HL-60 (cell line): ENCODE data around the gene CHADL.

ENCODE experiments used
- DNase-seq, 2 experiments: peaks; one replicate each; pipeline ENCODE4 v3.0.0-alpha.2; 2010 to 2020; ENCODE audit warnings: low read depth in 1 of 2, low spot score in 1 of 2
- H3K27ac ChIP-seq: fragments of 250-450 bp; sonication (Bioruptor Pico); replicated peaks from 2 replicates; pipeline ENCODE4 v1.5.1; 2020; ENCODE audit warnings: mild to moderate bottlenecking, moderate library complexity
- H3K27me3 ChIP-seq: fragments of 250-450 bp; sonication (Bioruptor Pico); 2 replicates; pipeline ENCODE4 v1.5.1; 2021; ENCODE audit warnings: mild to moderate bottlenecking, moderate library complexity; ENCODE audit not compliant: insufficient read depth, poor library complexity, severe bottlenecking
- H3K4me3 ChIP-seq: replicated peaks from 2 replicates; pipeline ENCODE4 v1.5.1; 2011; ENCODE audit warnings: mild to moderate bottlenecking, control low read depth, low read length; ENCODE audit not compliant: insufficient read depth
- CTCF ChIP-seq: IDR thresholded peaks from one replicate; pipeline ENCODE4 v1.5.1; 2011; ENCODE audit warnings: low read length, control low read depth, inconsistent platforms; ENCODE audit not compliant: insufficient read depth
- GABPA ChIP-seq: IDR thresholded peaks from 2 replicates; pipeline ENCODE4 v1.6.1; 2012; ENCODE audit warnings: low read depth
- POLR2AphosphoS5 ChIP-seq: IDR thresholded peaks from 2 replicates; pipeline ENCODE4 v1.6.1; 2012; ENCODE audit warnings: low read depth
- SPI1 ChIP-seq: IDR thresholded peaks from 2 replicates; pipeline ENCODE4 v1.6.1; 2012; ENCODE audit warnings: low read depth, mild to moderate bottlenecking, borderline replicate concordance
- TF ChIP-seq, protein P1 (sequence below): IDR thresholded peaks from 2 replicates; pipeline ENCODE4 v1.6.1; 2012; ENCODE audit warnings: low read depth; ENCODE audit not compliant: insufficient replicate concordance

The CHADL gene

GRCh38 chr22:41184679-41185078, 56.1 kb downstream of the CHADL start:
- no peak overlapping the region for H3K27ac ChIP-seq
- H3K27me3 ChIP-seq = no peaks in the 10 kb centered on the region
- TF ChIP-seq CTCF (no peak), POLR2AphosphoS5 (no peak), SPI1 (no peak), GABPA (no peak)
- TF ChIP-seq, protein P1, sequence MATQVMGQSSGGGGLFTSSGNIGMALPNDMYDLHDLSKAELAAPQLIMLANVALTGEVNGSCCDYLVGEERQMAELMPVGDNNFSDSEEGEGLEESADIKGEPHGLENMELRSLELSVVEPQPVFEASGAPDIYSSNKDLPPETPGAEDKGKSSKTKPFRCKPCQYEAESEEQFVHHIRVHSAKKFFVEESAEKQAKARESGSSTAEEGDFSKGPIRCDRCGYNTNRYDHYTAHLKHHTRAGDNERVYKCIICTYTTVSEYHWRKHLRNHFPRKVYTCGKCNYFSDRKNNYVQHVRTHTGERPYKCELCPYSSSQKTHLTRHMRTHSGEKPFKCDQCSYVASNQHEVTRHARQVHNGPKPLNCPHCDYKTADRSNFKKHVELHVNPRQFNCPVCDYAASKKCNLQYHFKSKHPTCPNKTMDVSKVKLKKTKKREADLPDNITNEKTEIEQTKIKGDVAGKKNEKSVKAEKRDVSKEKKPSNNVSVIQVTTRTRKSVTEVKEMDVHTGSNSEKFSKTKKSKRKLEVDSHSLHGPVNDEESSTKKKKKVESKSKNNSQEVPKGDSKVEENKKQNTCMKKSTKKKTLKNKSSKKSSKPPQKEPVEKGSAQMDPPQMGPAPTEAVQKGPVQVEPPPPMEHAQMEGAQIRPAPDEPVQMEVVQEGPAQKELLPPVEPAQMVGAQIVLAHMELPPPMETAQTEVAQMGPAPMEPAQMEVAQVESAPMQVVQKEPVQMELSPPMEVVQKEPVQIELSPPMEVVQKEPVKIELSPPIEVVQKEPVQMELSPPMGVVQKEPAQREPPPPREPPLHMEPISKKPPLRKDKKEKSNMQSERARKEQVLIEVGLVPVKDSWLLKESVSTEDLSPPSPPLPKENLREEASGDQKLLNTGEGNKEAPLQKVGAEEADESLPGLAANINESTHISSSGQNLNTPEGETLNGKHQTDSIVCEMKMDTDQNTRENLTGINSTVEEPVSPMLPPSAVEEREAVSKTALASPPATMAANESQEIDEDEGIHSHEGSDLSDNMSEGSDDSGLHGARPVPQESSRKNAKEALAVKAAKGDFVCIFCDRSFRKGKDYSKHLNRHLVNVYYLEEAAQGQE = no peak
- DNase-seq = no peak
- H3K4me3 ChIP-seq = no peak overlapping the region

DNA sequence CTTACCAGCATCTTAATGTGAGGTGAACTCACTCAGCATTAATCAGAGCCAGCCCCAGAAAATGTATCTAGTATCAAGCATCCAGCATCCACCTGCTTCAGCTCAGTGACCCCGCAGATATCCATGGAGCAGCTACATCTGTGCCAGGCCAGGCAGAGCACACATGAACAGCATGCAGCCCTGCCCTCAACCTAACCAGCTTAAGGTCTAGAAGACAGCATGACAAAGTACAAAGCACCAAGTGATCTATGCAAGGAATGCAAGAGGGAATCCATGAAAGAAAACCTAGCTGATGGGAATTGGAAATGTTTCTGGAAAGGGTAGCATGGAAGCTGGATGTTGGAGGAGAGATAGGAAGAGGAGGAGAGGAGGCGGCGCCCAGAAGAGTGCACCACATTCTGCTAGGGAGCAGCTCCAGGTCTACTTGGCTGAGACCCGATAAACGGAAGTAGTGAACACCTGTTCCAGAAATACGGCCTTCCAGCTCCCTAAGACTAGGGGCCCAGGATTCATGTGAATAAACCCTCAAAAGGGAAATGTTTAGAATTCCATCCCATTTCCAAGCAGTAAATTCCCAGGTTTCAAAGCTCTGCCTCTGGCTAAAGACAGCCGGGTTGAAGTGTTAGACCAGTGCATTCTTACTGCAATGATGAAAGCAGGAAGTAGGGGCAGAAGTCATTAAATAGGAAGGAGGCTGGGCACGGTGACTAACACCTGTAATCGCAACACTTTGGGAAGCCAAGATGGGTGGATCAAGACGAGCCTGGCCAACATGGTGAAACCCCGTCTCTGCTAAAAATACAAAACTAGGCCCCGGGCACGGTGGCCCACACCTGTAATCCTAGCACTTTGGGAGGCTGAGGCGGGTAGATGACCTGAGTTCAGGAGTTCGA, 59.1 kb downstream of the CHADL start:
- H3K4me3 ChIP-seq = no peak overlapping the region; the same call in 1 of the 2 replicates
- H3K27me3 ChIP-seq = no peaks in the 10 kb centered on the region
- TF ChIP-seq SPI1 (no peak), GABPA (no peak), CTCF (no peak), POLR2AphosphoS5 (peak; percentile 63)
- TF ChIP-seq, protein P1 = no peak
- H3K27ac ChIP-seq = peak overlapping the region; percentile 38
- peak; percentile 41 to 67 for DNase-seq

DNA sequence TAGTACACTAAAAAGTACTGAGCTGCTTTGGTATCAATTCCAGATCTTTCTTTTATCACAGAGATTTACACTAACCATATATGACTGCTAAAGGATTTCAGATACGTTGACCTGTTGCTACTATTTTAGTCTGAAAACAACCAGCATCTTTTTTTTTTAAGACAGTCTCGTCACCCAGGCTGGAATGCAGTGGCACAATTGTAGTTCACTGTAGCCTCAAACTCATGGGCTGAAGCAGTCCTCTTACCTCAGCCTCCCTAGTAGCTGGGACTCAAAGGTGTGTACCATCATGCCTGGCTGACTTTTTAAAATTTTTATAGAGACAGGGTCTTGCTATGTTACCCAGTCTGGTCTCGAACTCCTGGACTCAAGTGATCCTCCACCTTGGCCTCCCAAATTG, 59.8 kb downstream of the CHADL start:
- no peak overlapping the region for H3K27ac ChIP-seq
- no peak for TF ChIP-seq GABPA
- no peak for TF ChIP-seq CTCF
- TF ChIP-seq POLR2AphosphoS5 = no peak
- TF ChIP-seq, protein P1 = no peak
- TF ChIP-seq SPI1 = no peak
- no peaks in the 10 kb centered on the region for H3K27me3 ChIP-seq
- DNase-seq = no peak
- no peak overlapping the region for H3K4me3 ChIP-seq
